Hepatocyte (in vitro differentiated cells): ENCODE measurements around the gene GCGR.

Source experiments
- EZH2 ChIP-seq: fragments of 200-600 bp; sonication (generic); IDR thresholded peaks from 2 replicates; pipeline ENCODE4 v1.6.1; 2016; ENCODE audit warnings: antibody characterized with exemption, mild to moderate bottlenecking, borderline replicate concordance
- TF ChIP-seq, protein P1 (sequence below): fragments of 200-600 bp; sonication (generic); IDR thresholded peaks from 2 replicates; pipeline ENCODE4 v1.5.1; 2016; ENCODE audit warnings: antibody characterized with exemption, mild to moderate bottlenecking; ENCODE audit not compliant: poor library complexity

DNA sequence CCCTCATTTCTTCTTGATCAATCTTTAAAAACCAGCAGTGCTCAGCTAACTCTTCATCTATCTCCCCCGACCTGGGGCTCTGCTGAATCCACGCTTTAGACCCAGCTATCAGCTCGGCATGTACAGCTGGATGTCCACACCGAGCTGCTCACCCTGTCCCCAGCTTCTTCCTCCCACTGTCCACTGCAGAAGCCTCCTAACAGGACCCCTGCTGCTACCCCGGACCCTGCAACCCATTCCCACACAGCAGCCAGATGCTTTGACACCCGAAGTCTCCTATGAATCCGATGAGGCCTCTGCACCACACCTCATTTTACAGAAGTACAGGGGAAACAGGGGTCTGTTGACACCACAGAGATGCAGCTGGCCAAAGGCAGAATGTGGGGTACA, 13.8 kb downstream of the GCGR start:
- no peak for TF ChIP-seq EZH2
- TF ChIP-seq, protein P1, sequence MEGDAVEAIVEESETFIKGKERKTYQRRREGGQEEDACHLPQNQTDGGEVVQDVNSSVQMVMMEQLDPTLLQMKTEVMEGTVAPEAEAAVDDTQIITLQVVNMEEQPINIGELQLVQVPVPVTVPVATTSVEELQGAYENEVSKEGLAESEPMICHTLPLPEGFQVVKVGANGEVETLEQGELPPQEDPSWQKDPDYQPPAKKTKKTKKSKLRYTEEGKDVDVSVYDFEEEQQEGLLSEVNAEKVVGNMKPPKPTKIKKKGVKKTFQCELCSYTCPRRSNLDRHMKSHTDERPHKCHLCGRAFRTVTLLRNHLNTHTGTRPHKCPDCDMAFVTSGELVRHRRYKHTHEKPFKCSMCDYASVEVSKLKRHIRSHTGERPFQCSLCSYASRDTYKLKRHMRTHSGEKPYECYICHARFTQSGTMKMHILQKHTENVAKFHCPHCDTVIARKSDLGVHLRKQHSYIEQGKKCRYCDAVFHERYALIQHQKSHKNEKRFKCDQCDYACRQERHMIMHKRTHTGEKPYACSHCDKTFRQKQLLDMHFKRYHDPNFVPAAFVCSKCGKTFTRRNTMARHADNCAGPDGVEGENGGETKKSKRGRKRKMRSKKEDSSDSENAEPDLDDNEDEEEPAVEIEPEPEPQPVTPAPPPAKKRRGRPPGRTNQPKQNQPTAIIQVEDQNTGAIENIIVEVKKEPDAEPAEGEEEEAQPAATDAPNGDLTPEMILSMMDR, result no peak
